ENCODE data around the gene PTPRF.

Gene PTPRF

DNA sequence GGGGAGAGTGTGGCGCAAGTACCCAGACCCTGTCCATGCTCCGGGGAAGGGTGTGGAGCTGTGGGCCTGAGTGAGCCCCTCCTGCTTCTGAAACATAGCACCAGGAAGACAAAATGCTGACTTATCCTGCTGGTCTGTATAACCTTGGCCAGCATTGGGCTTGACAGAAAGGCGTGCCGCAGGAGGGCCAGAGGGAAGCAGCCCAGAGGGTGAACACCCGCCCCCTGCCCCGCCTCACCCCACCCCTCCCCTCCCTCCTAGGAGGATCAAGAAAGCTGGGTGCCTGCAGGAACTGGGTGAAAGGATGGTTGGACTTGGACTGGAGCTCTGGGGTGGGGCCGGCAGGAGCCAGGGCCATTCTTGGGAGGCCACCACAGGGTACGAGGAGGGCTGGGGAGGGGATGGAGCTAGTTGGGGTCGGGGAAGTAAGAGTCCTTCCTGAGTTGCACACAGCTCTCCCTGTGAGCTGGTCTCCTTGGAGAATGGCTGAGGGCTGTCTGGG lies 27.1 kb downstream of the PTPRF start:
- TF ChIP-seq CTCF (IDR thresholded peaks at IDR 0.05; ENCODE audit: borderline replicate concordance, control extremely low read depth, extremely low read depth, insufficient read depth, missing control alignments), result no peak
- DNase-seq (ENCODE audit: low spot score), result no peak
- in situ Hi-C loops (cut with MboI; ENCODE audit: low sequenced_read_pairs, unreplicated experiment), result no loop called here

- TF ChIP-seq CTCF (IDR thresholded peaks at IDR 0.05; ENCODE audit: borderline replicate concordance, control extremely low read depth, extremely low read depth, insufficient read depth, missing control alignments), result no peak
- DNase-seq (ENCODE audit: low spot score), result no peak
- in situ Hi-C loops (cut with MboI; ENCODE audit: low sequenced_read_pairs, unreplicated experiment), result no loop called here
Observed at GRCh38 chr1:43558346-43558841, 27.7 kb downstream of the PTPRF start.

DNA sequence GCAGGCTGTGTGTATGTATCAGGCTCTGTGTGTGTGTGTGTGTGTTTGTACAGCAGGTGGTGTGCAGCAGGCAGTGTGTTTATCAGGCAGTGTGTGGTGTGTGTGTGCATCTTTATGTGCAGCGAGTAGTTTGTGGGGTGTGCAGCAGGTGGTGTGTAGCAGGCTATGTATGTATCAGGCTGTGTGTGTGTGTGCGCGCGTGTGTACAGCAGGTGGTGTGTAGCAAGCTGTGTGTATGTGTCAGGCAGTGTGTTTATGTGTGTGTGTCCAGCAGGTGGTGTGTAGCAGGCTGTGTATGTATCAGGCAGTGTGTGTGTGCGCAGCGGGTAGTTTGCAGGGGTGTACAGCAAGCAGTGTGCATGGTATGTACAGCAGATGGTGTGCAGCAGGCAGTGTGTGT lies 29.0 kb downstream of the PTPRF start:
- in situ Hi-C loops (cut with MboI; ENCODE audit: low sequenced_read_pairs, unreplicated experiment), result no loop called here

DNA sequence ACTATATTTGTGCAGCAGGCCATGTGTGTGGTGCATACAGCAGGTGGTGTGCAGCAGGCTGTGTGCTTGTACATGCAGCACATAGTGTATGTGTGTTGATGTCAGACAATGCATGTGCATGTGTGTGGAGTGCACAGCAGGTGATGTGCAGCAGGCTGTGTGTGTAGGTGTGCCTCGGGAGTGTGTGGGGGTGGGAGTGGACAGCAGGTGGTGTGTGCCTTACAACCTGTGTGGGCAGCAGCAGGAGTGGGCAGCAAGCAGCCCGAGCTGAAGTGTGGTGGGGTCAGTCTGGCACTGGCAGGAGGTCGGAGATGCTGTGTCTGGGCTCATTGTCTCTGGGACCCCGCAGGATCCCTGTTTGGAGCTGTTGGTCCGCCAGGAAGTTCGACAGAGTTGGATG lies 29.6 kb downstream of the PTPRF start:
- in situ Hi-C loops (cut with MboI; ENCODE audit: low sequenced_read_pairs, unreplicated experiment), result no loop called here
- no peak for TF ChIP-seq CTCF (IDR thresholded peaks at IDR 0.05; ENCODE audit: borderline replicate concordance, control extremely low read depth, extremely low read depth, insufficient read depth, missing control alignments)
- DNase-seq (ENCODE audit: low spot score), result no peak

More for the DNA sequence above, 29.0 kb downstream of the PTPRF start:
- no peak for DNase-seq (ENCODE audit: low spot score)
- no peak for TF ChIP-seq CTCF (IDR thresholded peaks at IDR 0.05; ENCODE audit: borderline replicate concordance, control extremely low read depth, extremely low read depth, insufficient read depth, missing control alignments)

- no peak for TF ChIP-seq CTCF (IDR thresholded peaks at IDR 0.05; ENCODE audit: borderline replicate concordance, control extremely low read depth, extremely low read depth, insufficient read depth, missing control alignments)
- in situ Hi-C loops (cut with MboI; ENCODE audit: low sequenced_read_pairs, unreplicated experiment), result no loop called here
- no peak for DNase-seq (ENCODE audit: low spot score)
Observed at GRCh38 chr1:43563876-43564539, 33.3 kb downstream of the PTPRF start.

- in situ Hi-C loops (cut with MboI; ENCODE audit: low sequenced_read_pairs, unreplicated experiment), result no loop called here
- DNase-seq (ENCODE audit: low spot score), result no peak
- no peak for TF ChIP-seq CTCF (IDR thresholded peaks at IDR 0.05; ENCODE audit: borderline replicate concordance, control extremely low read depth, extremely low read depth, insufficient read depth, missing control alignments)
Observed at GRCh38 chr1:43564551-43565348, 34.1 kb downstream of the PTPRF start.
